Left renal cortex interstitium (tissue), 4 donors: ENCODE data around the gene OR2V2. TPM values are rescaled to one million over a fixed set of nuclear protein-coding genes. Genes with fewer than 3 reads are reported as not detected.

Source experiments
- DNase-seq, 4 donors: peaks; one replicate each; pipeline ENCODE4 v3.0.0-alpha.2; 2013; ENCODE audit warnings: low read depth in 4 of 4, low spot score in 2 of 4, missing footprints in 1 of 4
- polyA plus RNA-seq, 4 donors: library from polyadenylated mRNA; unstranded; fragments of 120-200 nt; gene quantifications; one replicate each; pipeline ENCODE4 v1.2.1, GENCODE V29; 2013; ENCODE audit not compliant: insufficient read length in 4 of 4

Gene OR2V2
- polyA plus RNA-seq, 4 donors: not detected

- no peak for DNase-seq
Observed at GRCh38 chr5:181189363-181189961, 42.1 kb downstream of the OR2V2 start.

- DNase-seq: no peak
Observed at GRCh38 chr5:181189962-181190710, 42.8 kb downstream of the OR2V2 start.

- DNase-seq: no peak
Observed at GRCh38 chr5:181190711-181191525, 43.5 kb downstream of the OR2V2 start.

- DNase-seq: peak in 2 of 4 donors; percentile 89 to 91
Observed at GRCh38 chr5:181191526-181192336, 44.3 kb downstream of the OR2V2 start.

GRCh38 chr5:181192337-181193046, 45.1 kb downstream of the OR2V2 start:
- no peak for DNase-seq

- no peak for DNase-seq
Observed at GRCh38 chr5:181193656-181194055, 46.3 kb downstream of the OR2V2 start.

- DNase-seq: no peak
Observed at GRCh38 chr5:181194489-181195248, 47.3 kb downstream of the OR2V2 start.

- DNase-seq: no peak
Observed at GRCh38 chr5:181195249-181195761, 47.9 kb downstream of the OR2V2 start.

GRCh38 chr5:181197326-181197951, 50.1 kb downstream of the OR2V2 start:
- no peak for DNase-seq

- no peak for DNase-seq
Observed at GRCh38 chr5:181198106-181198685, 50.8 kb downstream of the OR2V2 start.

GRCh38 chr5:181198905-181199519, 51.6 kb downstream of the OR2V2 start:
- no peak for DNase-seq

GRCh38 chr5:181199881-181200638, 52.7 kb downstream of the OR2V2 start:
- DNase-seq: no peak

GRCh38 chr5:181200816-181201215, 53.4 kb downstream of the OR2V2 start:
- no peak for DNase-seq

- DNase-seq: no peak
Observed at GRCh38 chr5:181203093-181203711, 55.8 kb downstream of the OR2V2 start.

- no peak for DNase-seq
Observed at GRCh38 chr5:181203777-181204112, 56.4 kb downstream of the OR2V2 start.

GRCh38 chr5:181204113-181204825, 56.9 kb downstream of the OR2V2 start:
- DNase-seq: no peak
